ENCODE data around the gene GLIPR1L2.
"Not testable (repeated sequence)": the region's sequence is repeated elsewhere in the genome, so short reads cannot be mapped to it uniquely, and the experiment has no call there.

The GLIPR1L2 gene

DNA sequence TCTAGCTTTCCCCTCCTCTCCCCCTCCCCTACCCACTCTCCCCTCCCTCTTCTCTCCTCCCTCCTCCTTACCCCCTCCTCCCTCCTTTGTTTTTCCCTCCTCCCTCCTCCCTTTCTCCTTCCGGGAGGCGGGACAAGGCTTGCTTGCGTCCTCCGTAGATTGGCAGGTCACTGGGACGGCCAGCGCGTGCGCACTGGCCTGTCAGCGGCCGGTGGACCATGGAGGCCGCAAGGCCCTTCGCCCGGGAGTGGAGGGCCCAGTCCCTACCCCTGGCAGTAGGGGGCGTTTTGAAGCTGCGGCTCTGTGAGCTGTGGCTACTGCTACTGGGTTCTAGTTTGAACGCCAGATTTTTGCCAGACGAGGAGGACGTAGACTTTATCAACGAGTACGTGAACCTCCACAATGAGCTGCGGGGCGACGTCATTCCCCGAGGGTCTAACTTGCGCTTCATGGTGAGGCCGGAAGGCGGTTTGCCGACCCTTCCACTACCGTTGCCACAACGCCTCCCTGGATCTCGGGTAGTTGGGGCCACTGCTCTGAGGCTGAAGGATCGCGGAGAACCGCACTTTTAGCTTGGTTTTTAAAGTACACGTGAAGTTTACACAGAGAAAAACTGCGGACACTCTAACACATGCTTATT, at the start of gene GLIPR1L2:
Gene GLIPR1L2, plus strand, starts transcription at position 191 of the 640 bp plus-strand sequence. Its CDS starts 28 bp downstream, at position 219.
- peak; percentile 92 for DNase-seq (ENCODE audit: low read depth, low spot score)
- H3K27ac ChIP-seq: peak within 1 kb of the TSS; percentile 76

- DNase-seq (ENCODE audit: low read depth, low spot score): no peak
- no peak overlapping the region for H3K27ac ChIP-seq
These were observed 49.0 kb upstream of the GLIPR1L2 start for GRCh38 chr12:75341873-75342272.

GRCh38 chr12:75345531-75345930, 45.4 kb upstream of the GLIPR1L2 start:
- no peak overlapping the region for H3K27ac ChIP-seq
- no peak for DNase-seq (ENCODE audit: low read depth, low spot score)

GRCh38 chr12:75346215-75346614, 44.7 kb upstream of the GLIPR1L2 start:
- not testable (repeated sequence) for DNase-seq (ENCODE audit: low read depth, low spot score); H3K27ac ChIP-seq

GRCh38 chr12:75349946-75350345, 40.9 kb upstream of the GLIPR1L2 start:
- DNase-seq (ENCODE audit: low read depth, low spot score): no peak
- no peak overlapping the region for H3K27ac ChIP-seq

GRCh38 chr12:75350413-75350812, 40.5 kb upstream of the GLIPR1L2 start:
- DNase-seq (ENCODE audit: low read depth, low spot score): no peak

GRCh38 chr12:75354011-75354410, 36.9 kb upstream of the GLIPR1L2 start:
- DNase-seq (ENCODE audit: low read depth, low spot score): no peak
- H3K27ac ChIP-seq: no peak overlapping the region

More at GRCh38 chr12:75350413-75350812, 40.5 kb upstream of the GLIPR1L2 start:
- no peak overlapping the region for H3K27ac ChIP-seq

GRCh38 chr12:75360920-75361319, 30.0 kb upstream of the GLIPR1L2 start:
- no peak overlapping the region for H3K27ac ChIP-seq
- DNase-seq (ENCODE audit: low read depth, low spot score): no peak

- DNase-seq (ENCODE audit: low read depth, low spot score): no peak
- H3K27ac ChIP-seq: no peak overlapping the region
These were observed 29.5 kb upstream of the GLIPR1L2 start for GRCh38 chr12:75361408-75361807.

- no peak for DNase-seq (ENCODE audit: low read depth, low spot score)
- no peak overlapping the region for H3K27ac ChIP-seq
These were observed 26.0 kb upstream of the GLIPR1L2 start for GRCh38 chr12:75364919-75365318.

DNA sequence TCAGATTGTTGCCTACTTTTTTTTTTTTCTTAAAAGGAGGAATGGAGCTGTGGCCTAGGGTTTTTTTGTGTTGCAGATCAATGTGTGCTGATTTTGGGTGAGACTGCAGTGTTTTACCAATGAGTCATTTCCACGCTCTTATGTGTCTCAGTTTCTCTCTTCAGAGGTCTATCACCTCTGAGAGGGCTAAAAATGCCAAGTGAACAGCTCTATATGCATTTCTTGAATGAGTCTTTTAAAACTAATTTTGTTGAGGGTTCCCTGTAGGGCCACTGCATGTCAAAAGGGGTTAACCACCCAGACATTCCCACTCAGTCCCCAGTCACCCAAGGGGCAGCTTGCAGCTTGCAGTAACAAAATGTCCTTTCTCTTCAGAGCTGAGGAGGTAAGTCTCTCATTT, 24.3 kb upstream of the GLIPR1L2 start:
- no peak overlapping the region for H3K27ac ChIP-seq
- no peak for DNase-seq (ENCODE audit: low read depth, low spot score)

- no peak overlapping the region for H3K27ac ChIP-seq
- DNase-seq (ENCODE audit: low read depth, low spot score): no peak
These were observed 15.9 kb upstream of the GLIPR1L2 start for GRCh38 chr12:75374971-75375370.

- H3K27ac ChIP-seq: no peak overlapping the region
These were observed 12.5 kb upstream of the GLIPR1L2 start for GRCh38 chr12:75378354-75378753.

DNA sequence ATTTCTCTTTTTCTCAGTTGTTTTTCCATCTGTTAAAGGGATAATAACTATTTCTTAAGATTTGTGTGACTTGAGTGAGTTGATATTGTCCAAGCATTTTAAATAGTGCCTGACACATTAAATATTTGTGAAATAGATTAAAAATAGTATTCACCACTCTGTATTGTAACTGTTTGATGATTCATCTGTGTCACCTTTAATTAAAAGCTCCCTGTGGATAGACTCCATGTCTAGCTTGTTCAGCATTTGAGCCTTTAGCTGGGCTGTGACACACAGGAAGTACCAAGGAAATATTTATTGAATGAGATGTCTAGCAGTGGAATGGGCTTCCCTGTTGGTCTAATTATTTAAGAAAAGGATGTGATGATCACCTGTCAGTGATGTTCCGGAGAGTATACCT, 1.8 kb upstream of the GLIPR1L2 start:
- peak overlapping the region; percentile 76 for H3K27ac ChIP-seq
- DNase-seq (ENCODE audit: low read depth, low spot score): peak; percentile 18

More at GRCh38 chr12:75378354-75378753, 12.5 kb upstream of the GLIPR1L2 start:
- no peak for DNase-seq (ENCODE audit: low read depth, low spot score)

- DNase-seq (ENCODE audit: low read depth, low spot score): no peak
- H3K27ac ChIP-seq: peak overlapping the region; percentile 76
These were observed 1.2 kb upstream of the GLIPR1L2 start for GRCh38 chr12:75389706-75390105.

DNA sequence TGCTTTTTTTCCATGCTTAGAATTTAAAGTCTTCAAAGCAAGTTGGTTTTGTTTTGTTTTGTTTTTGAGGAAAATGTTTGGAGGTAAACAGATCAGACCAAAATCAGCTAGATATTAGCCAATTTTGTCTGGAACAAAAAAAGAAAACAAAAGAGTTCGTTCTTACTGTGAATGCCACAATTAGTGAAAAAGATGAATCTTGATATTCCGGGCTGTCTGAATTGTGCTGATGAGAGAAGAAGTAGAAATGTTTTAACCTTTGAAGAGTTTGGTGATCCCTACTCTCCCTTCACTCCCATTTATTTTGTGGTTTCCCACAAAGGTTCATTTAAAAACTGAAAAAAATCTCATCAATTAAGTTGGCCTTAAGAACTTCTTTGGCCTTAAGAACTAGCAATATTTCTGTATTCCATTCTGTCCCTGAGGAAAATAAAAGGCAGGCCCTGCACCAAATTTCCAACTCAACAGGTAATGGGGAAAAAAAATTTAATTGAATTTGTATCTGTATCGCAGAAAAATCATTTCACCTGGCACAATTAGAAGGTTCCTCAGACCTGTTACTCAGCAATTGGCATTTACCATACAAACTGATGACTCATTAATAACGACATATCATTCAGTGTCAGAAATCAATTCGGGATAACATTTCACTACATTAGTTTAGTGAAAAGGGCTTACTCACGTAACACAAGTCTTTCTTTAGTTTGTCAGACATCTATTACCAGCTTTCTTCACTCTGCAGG, 562 bp upstream of the GLIPR1L2 start:
- H3K27ac ChIP-seq: peak overlapping the region; percentile 76
- no peak for DNase-seq (ENCODE audit: low read depth, low spot score)

DNA sequence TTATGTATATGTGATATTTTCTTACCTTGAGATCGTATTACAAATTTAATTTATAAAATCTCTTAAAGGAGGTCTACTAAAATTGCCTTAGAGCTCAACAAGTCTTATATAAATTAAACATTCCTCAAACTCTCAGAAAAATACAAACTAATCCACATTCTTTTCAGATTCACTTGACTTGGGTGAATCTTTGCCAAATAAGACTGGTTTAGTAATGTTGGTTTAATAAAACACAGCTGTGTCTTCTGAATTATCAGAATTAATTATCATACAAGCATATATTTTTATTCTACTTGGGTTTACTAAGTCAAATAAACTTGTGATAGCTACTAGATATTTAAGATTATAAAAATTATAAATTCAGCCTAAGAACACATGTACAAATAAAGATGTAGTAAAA, 13.3 kb downstream of the GLIPR1L2 start:
- no peak overlapping the region for H3K27ac ChIP-seq
- no peak for DNase-seq (ENCODE audit: low read depth, low spot score)

DNA sequence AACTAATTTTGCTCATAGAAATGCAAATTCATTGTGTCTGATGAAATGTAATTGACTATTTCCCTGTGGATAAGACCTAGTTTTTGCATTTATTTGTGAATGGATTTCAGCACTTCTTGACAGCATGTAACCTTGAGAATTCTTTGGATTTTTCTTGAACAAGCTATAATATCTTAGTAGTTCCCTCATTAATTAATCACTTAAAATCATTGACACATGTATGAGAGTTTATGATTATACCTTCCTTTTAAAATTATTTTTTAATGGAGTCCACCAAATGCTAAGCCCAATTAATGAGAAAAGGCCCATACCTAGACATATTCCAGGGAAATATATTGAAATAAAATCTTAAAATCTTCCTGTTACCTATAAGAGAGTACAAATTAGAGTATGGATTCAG, 16.8 kb downstream of the GLIPR1L2 start:
- H3K27ac ChIP-seq: no peak overlapping the region
- DNase-seq (ENCODE audit: low read depth, low spot score): no peak

DNA sequence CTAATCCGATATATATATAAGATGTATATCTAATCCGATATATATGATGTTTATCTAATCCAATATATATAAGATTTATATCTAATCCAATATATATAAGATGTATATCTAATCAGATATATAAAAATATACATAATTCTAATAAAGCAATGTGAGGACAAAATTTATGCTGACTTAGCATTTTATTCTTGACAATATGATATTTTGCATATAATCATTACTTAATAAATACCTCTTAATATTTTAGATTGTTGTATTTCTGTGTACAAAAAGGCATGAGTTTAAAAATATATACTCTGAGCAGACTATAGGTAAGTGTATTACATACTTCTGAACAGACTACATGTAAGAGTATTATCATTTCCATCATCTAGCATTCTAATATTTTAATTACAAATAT, 18.9 kb downstream of the GLIPR1L2 start:
- DNase-seq (ENCODE audit: low read depth, low spot score): no peak
- H3K27ac ChIP-seq: no peak overlapping the region

- no peak for DNase-seq (ENCODE audit: low read depth, low spot score)
These were observed 23.8 kb downstream of the GLIPR1L2 start for GRCh38 chr12:75414671-75415070.

DNA sequence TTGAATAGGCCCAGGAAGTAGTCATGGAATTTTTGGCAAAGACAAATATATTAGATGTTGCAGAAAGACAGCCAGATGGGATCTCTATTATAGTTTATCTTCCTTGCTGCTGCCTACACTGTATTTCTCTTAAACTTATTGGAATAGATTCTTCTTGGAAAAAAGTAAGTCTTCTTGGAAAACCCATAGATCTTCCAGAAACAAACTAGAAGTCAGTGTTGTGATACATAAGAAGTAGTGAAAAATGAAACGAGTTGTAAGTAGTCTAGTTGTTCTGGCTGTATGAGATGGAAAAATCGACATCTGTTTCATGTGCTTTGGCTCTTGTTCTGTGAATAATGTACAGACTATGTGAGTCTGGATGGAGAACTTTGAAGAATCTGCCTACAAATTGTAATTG, 29.0 kb downstream of the GLIPR1L2 start:
- no peak overlapping the region for H3K27ac ChIP-seq
- DNase-seq (ENCODE audit: low read depth, low spot score): no peak

More at GRCh38 chr12:75414671-75415070, 23.8 kb downstream of the GLIPR1L2 start:
- H3K27ac ChIP-seq: no peak overlapping the region

DNA sequence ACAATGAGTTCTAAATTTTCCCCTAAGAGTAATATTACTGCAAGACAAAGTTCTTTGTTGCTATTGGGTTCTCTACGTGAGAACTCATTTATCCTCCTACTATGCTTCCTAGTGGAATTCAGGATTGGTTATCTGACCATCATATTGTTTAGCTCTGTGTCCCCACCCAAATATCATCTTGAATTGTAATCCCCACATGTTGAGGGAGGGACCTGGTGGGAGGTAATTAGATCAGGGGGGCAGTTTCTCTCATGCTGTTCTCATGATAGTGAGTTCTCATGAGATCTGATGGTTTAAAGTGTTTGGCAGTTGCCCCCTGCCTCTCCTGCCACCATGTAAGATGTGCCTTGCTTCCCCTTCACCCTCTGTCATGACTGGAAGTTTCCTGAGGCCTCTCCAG, 36.6 kb downstream of the GLIPR1L2 start:
- no peak overlapping the region for H3K27ac ChIP-seq
- DNase-seq (ENCODE audit: low read depth, low spot score): no peak
